DND-41 (cell line): ENCODE measurements around the gene GRIA4.

ENCODE experiments used
- ATAC-seq: fragments of 200-7000 bp; cut with Tn5 transposase; 3 replicates; pipeline ENCODE4 v1.9.1; 2021; ENCODE audit warnings: low read depth; ENCODE audit not compliant: insufficient read depth
- DNase-seq: peaks from one replicate; pipeline ENCODE4 v3.0.0-alpha.2; 2020
- H2AFZ ChIP-seq: 2 replicates; pipeline ENCODE4 v1.6.0; 2012; ENCODE audit warnings: low read depth, low read length
- H3K27ac ChIP-seq: 2 replicates; pipeline ENCODE4 v1.5.1; 2012; ENCODE audit warnings: low read length, inconsistent platforms
- H3K27me3 ChIP-seq: fragments of 200-600 bp; sonication (generic); 2 replicates; pipeline ENCODE4 v1.6.0; 2012; ENCODE audit warnings: low read length, mild to moderate bottlenecking, inconsistent platforms; ENCODE audit not compliant: insufficient read depth, poor library complexity
- H3K36me3 ChIP-seq: 2 replicates; pipeline ENCODE4 v1.5.1; 2012; ENCODE audit warnings: low read length, inconsistent platforms; ENCODE audit not compliant: insufficient read depth
- H3K4me1 ChIP-seq: 2 replicates; pipeline ENCODE4 v1.5.1; 2012; ENCODE audit warnings: mild to moderate bottlenecking, low read length; ENCODE audit not compliant: insufficient read depth
- H3K4me2 ChIP-seq: 2 replicates; pipeline ENCODE4 v1.6.0; 2012; ENCODE audit warnings: mild to moderate bottlenecking, moderate library complexity, low read length, inconsistent platforms; ENCODE audit not compliant: insufficient read depth
- H3K4me3 ChIP-seq, 2 experiments: fragments of 200-600 bp in 1 of 2; shearing (Covaris generic) in 1 of 2; 2 replicates each; pipeline ENCODE4 v1.5.1; 2012 to 2016; ENCODE audit warnings: inconsistent platforms in 2 of 2, low read length in 2 of 2, mild to moderate bottlenecking in 2 of 2, low read depth in 1 of 2, moderate library complexity in 1 of 2
- H3K79me2 ChIP-seq: 2 replicates; pipeline ENCODE4 v1.6.0; 2012; ENCODE audit warnings: low read length, inconsistent platforms; ENCODE audit not compliant: insufficient read depth
- H3K9ac ChIP-seq: 2 replicates; pipeline ENCODE4 v1.6.0; 2012; ENCODE audit warnings: low read depth, mild to moderate bottlenecking, inconsistent platforms, low read length, moderate library complexity
- H3K9me3 ChIP-seq: 2 replicates; pipeline ENCODE4 v1.5.1; 2012; ENCODE audit warnings: low read length, moderate library complexity, mild to moderate bottlenecking, inconsistent platforms; ENCODE audit not compliant: insufficient read depth, severe bottlenecking
- H4K20me1 ChIP-seq: 2 replicates; pipeline ENCODE4 v1.6.0; 2012; ENCODE audit warnings: low read length; ENCODE audit not compliant: insufficient read depth
- EZH2 ChIP-seq: IDR thresholded peaks from 3 replicates; pipeline ENCODE4 v1.6.1; 2012; ENCODE audit warnings: borderline replicate concordance, low read depth, mild to moderate bottlenecking, moderate library complexity, low read length, inconsistent platforms; ENCODE audit not compliant: severe bottlenecking
- TF ChIP-seq, protein P1 (sequence below): IDR thresholded peaks from 2 replicates; pipeline ENCODE4 v1.5.1; 2012; ENCODE audit warnings: borderline replicate concordance, low read length, moderate library complexity, mild to moderate bottlenecking; ENCODE audit not compliant: poor library complexity, severe bottlenecking; ENCODE audit errors: extremely low read depth

The GRIA4 gene

DNA sequence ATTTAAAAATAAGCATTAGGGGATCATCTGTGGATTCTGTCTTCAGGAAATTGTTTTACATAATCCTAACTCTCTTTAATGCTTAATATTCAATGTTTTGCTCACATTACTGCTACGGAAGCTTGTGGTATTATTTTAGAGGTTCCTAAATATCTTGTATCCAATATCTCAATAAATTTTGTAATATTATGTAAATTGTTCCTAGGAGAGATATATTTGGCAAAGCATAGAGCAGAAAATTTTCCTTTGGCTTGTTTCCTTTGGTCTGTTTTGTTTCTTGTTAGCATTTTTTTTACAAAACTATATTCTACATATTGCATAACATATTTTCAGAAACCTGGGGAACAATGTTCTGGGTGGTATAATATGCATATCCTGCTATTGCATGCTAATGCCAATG is 144.8 kb downstream of the GRIA4 start:
- Histone ChIP-seq H3K4me1 (no peaks in the 10 kb centered on the region), H2AFZ (no peak overlapping the region), H3K27me3 (no peaks in the 10 kb centered on the region), H3K79me2 (no peaks in the 10 kb centered on the region), H3K36me3 (no peaks in the 10 kb centered on the region), H4K20me1 (no peaks in the 10 kb centered on the region), H3K27ac (no peak overlapping the region), H3K4me3 (no peak overlapping the region), H3K9ac (no peak overlapping the region), H3K4me2 (no peak overlapping the region), H3K9me3 (no peaks in the 10 kb centered on the region)
- ATAC-seq (no peak), DNase-seq (no peak)
- TF ChIP-seq, protein P1, sequence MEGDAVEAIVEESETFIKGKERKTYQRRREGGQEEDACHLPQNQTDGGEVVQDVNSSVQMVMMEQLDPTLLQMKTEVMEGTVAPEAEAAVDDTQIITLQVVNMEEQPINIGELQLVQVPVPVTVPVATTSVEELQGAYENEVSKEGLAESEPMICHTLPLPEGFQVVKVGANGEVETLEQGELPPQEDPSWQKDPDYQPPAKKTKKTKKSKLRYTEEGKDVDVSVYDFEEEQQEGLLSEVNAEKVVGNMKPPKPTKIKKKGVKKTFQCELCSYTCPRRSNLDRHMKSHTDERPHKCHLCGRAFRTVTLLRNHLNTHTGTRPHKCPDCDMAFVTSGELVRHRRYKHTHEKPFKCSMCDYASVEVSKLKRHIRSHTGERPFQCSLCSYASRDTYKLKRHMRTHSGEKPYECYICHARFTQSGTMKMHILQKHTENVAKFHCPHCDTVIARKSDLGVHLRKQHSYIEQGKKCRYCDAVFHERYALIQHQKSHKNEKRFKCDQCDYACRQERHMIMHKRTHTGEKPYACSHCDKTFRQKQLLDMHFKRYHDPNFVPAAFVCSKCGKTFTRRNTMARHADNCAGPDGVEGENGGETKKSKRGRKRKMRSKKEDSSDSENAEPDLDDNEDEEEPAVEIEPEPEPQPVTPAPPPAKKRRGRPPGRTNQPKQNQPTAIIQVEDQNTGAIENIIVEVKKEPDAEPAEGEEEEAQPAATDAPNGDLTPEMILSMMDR: no peak
- no peak for TF ChIP-seq EZH2

DNA sequence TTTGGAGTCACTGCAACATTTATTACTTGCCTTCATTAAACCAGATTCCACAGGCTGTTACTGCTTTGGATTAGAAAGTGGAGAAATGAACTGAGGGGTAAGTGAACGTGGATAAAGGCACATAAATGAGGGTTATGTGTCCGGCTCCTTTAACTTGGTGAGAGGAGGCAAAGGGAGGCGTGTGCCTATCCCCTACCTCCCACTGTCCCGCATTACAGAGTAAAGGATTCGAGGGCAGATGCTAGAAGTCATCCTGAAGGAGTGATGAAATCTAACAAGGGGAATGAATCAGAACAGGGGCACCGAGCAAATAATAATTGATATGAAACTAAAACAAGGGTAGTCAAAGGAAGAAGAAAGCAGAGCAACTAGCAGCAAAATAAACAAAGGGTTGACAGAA is 147.2 kb downstream of the GRIA4 start:
- Histone ChIP-seq H3K27ac (no peak overlapping the region), H3K4me2 (no peak overlapping the region)
- no peak for TF ChIP-seq EZH2
- TF ChIP-seq, protein P1: no peak

DNA sequence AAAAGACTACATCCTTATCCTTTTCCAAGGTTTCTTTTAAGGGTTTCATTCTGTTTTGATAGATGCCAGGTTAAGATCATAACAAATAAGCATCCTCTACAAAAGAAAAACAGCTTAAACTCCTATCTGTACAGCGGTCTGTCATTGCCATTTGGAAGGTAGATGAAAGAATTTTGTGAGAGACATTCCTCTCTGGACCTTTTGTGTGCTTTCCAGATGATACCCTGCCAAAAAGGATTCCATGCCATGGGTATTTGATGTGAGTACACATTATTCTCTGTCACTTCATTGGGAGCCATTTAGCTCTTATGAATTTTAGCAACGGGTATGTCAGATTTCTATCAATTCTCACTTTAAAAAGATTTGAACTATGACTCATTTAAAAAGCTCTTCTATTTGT is 153.7 kb downstream of the GRIA4 start:
- no peak for ATAC-seq
- no peaks in the 10 kb centered on the region for H4K20me1 ChIP-seq
- DNase-seq: no peak
- no peaks in the 10 kb centered on the region for H3K9me3 ChIP-seq
- no peaks in the 10 kb centered on the region for H3K79me2 ChIP-seq
- no peak overlapping the region for H3K4me3 ChIP-seq
- no peaks in the 10 kb centered on the region for H3K4me1 ChIP-seq
- no peaks in the 10 kb centered on the region for H3K27me3 ChIP-seq
- no peak overlapping the region for H3K4me2 ChIP-seq
- H3K36me3 ChIP-seq: no peaks in the 10 kb centered on the region
- H2AFZ ChIP-seq: no peak overlapping the region
- no peak for TF ChIP-seq EZH2
- TF ChIP-seq, protein P1: no peak
- no peak overlapping the region for H3K27ac ChIP-seq
- no peak overlapping the region for H3K9ac ChIP-seq

More for the DNA sequence above, 147.2 kb downstream of the GRIA4 start:
- H3K27me3 ChIP-seq: no peaks in the 10 kb centered on the region
- DNase-seq (no peak), ATAC-seq (no peak)
- no peak overlapping the region for H3K9ac ChIP-seq
- H2AFZ ChIP-seq: no peak overlapping the region
- no peaks in the 10 kb centered on the region for H4K20me1 ChIP-seq
- H3K36me3 ChIP-seq: no peaks in the 10 kb centered on the region
- no peaks in the 10 kb centered on the region for H3K79me2 ChIP-seq
- H3K4me1 ChIP-seq: no peaks in the 10 kb centered on the region
- no peak overlapping the region for H3K4me3 ChIP-seq
- H3K9me3 ChIP-seq: no peaks in the 10 kb centered on the region

DNA sequence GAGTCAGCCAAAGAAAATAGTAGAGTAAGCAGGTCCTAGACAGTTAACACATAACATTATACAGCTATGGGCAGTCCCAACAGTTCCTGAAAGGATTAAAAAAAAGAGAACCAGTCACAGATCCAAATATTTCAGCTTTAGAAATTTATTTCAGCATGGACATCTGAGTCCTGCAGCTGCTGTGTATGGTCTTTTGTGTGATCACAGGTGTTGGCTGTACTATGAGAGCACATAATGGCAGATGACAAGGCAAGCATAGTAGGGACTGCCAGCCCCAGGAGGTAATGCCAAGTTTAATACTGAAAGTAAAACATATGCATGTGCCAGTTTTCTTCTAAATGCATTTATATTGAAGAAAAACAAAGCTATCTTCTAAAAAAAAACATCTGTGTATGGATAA is 158.1 kb downstream of the GRIA4 start:
- TF ChIP-seq, protein P1: no peak
- Histone ChIP-seq H3K79me2 (no peaks in the 10 kb centered on the region), H3K27ac (no peak overlapping the region), H3K4me2 (no peak overlapping the region), H3K36me3 (no peaks in the 10 kb centered on the region), H2AFZ (no peak overlapping the region), H3K9me3 (no peaks in the 10 kb centered on the region), H3K4me3 (no peak overlapping the region), H3K4me1 (no peaks in the 10 kb centered on the region), H3K9ac (no peak overlapping the region), H4K20me1 (no peaks in the 10 kb centered on the region), H3K27me3 (no peaks in the 10 kb centered on the region)
- DNase-seq (no peak), ATAC-seq (no peak)
